ENCODE measurements around the gene AIPL1.

DNA sequence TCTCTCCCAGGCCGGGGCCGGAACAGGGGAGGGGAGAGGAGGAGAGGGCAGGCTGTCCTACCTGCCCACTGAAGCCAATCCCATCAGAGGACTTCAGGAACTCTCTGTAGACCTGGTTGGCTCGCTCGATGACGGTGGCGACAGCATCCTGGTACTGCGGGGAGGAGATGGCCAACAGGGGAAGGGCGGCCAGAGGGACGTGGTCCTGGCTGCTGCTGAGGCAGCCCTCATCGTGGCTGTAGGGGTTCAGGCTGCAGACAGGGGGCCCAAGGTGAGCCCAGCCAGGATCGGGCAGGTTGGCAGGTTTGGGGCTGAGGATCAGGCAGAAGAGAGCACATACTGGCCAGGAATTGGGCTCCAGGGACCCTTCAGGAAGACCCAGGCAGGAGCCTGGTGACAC, 43.6 kb upstream of the AIPL1 start:
- TF ChIP-seq, protein P1, sequence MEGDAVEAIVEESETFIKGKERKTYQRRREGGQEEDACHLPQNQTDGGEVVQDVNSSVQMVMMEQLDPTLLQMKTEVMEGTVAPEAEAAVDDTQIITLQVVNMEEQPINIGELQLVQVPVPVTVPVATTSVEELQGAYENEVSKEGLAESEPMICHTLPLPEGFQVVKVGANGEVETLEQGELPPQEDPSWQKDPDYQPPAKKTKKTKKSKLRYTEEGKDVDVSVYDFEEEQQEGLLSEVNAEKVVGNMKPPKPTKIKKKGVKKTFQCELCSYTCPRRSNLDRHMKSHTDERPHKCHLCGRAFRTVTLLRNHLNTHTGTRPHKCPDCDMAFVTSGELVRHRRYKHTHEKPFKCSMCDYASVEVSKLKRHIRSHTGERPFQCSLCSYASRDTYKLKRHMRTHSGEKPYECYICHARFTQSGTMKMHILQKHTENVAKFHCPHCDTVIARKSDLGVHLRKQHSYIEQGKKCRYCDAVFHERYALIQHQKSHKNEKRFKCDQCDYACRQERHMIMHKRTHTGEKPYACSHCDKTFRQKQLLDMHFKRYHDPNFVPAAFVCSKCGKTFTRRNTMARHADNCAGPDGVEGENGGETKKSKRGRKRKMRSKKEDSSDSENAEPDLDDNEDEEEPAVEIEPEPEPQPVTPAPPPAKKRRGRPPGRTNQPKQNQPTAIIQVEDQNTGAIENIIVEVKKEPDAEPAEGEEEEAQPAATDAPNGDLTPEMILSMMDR (IDR thresholded peaks at IDR 0.05), result no peak
- TF ChIP-seq SIN3A (IDR thresholded peaks at IDR 0.05; ENCODE audit: borderline replicate concordance, insufficient read depth, low read depth, low read length) (no peak), POLR2AphosphoS5 (IDR thresholded peaks at IDR 0.05; ENCODE audit: low read depth, low read length) (no peak), TCF7L2 (IDR thresholded peaks at IDR 0.05; ENCODE audit: low read depth, low read length) (no peak)
